GM18868 (cell line): ENCODE measurements around the gene SLC7A10.
"Not testable (repeated sequence)": the region's sequence is repeated elsewhere in the genome, so short reads cannot be mapped to it uniquely, and the experiment has no call there.

Source experiments
- ATAC-seq: cut with Tn5 transposase; IDR thresholded peaks from one replicate; pipeline ENCODE4 v1.9.1; 2021; ENCODE audit warnings: mild to moderate bottlenecking, moderate library complexity; ENCODE audit not compliant: unreplicated experiment

SLC7A10 gene

DNA sequence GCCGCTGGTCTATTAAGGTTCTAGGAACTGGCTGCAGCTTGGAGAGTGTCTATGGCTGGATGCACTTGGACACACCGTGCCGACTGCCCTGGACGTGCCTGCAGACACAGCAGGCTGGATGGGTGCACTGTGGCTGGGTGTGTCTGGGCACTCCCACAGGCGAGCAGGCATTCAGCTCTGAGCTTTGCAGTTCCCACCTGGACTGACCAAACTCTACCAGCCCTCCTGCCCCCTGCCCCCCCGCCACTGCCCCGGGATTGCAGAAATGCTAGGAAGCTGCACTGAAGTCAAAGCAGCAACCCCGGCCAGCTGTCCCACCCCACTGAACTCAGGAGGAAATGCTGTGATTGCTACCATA lies 38.5 kb downstream of the SLC7A10 start:
- ATAC-seq, result no peak

DNA sequence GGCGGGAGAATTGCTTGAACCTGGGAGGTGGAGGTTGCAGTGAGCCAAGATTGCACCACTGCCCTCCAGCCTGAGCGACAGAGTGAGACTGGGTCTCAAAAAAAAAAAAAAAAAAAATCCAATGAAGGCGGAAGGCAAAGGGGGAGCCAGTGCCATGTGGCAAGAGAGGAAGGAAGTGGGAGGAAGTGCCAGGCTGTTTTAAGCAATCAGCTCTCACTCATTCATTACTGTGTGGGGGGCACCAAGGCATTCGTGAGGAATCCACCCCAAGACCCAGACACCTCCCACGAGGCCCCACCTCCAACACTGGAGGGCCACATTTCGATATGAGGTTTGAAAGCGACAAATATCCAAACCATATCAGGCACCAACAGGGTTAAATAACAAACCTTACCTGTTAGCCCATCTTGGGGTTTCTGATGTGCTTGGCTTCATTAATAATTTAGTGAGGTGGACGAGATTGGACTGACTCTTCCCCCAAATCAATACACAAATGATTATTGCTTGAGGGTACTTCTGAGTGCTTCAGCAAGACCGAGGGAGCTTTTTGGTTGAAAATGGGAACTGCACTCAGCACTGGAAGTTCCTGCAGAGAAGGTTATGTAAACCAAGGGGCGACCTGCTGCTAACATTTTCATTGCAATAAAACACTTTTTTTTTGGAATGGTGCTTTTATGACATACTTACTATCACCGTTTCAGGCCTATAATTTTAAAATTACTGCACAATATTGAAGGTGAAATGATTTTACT lies 39.0 kb downstream of the SLC7A10 start:
- no peak for ATAC-seq

DNA sequence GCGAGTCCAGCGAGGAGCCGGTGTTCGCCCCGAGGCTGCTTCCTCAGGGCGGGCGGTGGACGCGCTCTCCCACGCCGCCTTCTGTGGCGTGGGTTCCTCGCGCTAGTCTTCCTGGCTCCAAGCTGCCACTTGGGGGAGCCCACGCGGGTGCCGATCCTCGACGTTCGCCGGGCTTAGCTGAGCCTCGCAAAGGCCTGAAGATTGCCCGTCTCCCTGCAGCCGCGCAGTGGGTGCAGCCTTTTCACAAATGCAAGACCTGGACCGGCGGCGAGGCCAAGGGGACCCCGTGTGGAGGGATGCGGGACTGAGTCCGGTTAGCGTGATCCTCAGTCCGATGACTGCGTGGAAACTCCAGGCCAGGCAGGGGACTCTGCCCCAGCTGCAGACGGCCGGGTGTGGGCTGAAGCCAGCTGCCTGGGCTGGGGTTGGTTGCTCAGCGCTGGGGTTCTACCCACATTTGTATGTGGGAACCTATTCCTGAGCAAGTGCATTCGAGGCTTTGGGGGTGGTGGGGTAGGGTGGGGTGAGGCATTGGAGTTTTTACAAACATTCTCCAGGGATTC lies 48.2 kb downstream of the SLC7A10 start:
- peak; percentile 21 for ATAC-seq

DNA sequence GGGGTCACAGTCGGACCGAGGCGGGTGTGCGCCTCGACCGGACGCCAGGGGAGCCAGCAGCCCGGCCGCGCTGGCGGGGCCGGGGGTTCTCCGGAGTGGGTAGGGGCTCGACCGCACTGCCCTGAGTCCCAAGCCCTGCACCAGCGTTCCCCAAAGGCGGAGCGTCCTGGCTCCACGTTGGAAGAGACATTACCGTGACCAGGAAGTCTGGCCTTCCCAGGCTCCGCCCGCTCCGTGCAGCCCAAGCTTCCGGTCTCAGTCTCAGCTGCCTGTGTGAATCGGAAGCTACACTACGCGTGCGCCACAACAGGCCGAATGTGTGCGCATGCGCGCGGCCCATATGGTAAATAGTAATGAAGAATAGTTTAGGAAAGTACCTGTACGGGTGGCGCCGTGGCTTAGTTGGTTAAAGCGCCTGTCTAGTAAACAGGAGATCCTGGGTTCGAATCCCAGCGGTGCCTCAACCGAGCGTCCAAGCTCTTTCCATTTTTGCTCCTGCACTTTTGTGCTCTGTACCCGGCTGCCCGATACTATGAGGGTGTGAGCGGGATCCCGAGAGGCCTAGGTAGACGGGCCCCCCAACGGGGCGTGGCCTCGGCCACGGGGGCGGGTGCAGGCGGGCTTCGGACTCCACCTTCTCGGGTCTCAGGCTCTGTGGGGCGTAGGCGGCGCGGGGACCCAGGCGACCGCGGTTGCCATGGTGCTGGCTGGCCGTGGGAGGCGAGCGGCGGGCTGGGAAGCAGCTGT lies 48.8 kb downstream of the SLC7A10 start:
- ATAC-seq, result peak; percentile 90

DNA sequence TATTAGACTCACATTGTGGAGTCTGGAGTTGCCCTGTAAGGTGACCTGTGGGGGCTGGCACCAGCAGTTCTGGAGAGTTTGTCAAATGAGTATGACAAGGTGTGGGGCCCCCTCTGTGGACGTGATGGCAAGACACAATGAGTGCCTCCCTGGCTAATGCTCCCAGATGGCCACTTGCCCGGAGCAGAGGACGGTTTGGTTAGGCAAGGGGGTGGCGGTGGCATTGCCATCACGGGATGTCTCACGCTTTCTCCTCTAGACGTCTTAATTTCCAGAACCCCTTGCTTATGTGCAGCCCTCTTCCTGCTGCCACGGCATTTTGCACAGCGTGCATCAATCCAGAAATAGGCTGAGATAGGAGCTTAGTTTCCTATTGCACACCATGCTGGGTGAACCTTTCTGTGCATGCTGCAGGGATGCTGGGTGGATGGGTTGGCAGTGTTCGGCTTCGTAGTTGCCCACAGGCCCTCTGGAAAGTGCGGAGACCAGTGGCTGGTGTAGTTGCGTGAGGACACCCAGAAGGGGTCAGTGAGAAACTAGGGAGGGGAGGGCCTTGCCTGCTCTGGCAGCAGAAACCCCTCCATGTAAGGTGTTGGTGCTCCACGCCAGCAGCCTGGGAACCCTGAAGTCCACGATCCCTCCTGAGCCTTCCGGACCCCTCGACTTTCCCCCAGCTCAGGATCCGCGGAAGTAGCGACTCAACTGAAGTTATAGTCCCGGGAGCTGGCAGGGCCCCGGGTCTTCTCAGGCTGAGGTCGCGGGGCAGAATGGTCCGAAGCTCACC lies 49.6 kb downstream of the SLC7A10 start:
- ATAC-seq, result no peak

DNA sequence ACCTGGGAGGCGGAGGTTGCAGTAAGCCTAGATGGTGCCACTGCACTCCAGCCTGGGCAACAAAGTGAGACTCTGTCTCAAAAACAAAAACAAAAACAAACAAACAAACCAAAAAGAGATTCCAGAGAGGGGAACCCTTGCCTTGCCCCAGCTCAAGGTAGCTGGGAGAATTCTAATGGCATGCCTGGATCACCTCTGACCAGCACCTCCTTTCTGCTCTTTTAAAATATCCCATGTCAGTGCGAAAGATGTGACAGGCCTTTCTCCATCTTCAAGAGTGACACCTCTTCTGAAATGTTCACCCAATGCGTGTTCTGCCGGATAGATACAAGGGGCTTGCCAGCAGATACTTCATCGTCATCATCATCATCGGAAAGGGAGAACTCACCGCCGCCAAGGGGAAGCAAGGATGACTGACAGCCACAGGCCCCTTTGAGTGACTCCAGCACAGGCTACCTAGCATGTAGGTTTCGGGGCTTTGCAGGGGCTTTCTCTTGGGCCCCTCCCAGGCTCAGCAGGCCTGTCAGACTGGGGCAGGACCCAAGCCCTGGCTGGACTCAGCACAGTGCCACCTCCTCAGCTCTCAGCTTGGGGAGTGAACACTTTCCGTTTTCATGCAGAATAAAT lies 50.4 kb downstream of the SLC7A10 start:
- no peak for ATAC-seq

DNA sequence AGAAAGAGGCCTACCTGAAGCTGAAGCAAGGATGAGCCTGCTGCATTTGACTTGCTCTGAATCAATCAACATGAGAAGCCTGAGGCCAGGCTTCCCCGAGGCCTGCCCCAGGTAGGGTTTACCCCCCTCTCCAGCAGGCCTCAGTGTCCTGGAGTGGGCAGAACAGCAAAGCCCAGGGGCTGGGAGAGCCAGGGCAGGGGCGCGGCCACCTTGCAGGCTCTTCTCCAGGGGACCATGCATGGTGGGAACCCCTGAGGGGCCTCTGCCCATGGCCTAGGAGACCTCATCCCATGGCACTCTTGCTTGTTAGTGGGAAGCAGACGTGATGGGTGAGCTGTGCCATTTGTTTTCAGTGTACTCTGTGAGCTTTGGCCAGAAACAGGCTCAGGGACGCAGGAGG lies 51.5 kb downstream of the SLC7A10 start:
- ATAC-seq, result no peak

DNA sequence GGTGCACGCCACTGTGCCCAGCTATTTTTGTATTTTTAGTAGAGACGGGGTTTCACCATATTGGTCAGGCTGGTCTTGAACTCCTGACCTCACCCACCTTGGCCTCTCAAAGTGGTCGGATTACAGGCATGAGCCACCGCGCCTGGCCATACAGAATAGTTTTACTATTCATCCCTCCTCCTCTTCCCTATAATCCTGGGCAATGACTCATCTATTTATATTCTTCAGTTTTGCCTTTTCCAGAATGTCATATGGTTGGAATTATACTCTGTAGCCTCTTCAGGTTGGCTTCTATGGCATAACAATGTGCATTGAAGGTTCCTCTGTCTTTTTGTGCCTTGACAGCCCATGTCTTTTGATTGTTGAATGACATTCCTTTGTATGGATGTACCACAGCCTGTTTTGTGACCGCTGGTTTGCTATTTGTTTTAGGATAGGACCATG lies 53.7 kb downstream of the SLC7A10 start:
- no peak for ATAC-seq

DNA sequence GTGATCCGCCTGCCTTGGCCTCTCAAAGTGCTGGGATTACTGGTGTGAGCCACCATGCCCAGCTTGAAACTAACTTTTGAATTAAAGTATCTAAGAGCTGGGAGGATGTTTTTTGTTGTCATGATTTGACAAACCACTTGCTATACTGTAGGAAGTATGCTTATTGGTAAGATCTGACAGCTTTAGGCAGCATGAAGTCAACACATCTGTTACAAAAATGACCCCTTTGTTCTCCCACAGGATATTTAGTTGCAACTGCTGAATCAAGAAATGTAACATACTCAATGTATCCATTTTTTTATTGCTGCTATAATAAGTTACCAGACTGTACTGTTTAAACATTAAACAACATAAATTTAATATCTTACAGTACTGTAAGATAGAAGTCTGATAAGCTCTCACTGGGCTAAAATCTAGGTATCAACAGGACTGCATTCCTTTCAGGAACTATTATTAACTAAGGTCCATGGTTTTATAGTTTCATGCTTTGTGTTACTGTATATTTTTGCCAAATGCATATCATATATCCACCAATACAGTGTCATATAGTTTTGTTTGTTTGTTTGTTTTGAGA lies 54.3 kb downstream of the SLC7A10 start:
- ATAC-seq, result no peak

DNA sequence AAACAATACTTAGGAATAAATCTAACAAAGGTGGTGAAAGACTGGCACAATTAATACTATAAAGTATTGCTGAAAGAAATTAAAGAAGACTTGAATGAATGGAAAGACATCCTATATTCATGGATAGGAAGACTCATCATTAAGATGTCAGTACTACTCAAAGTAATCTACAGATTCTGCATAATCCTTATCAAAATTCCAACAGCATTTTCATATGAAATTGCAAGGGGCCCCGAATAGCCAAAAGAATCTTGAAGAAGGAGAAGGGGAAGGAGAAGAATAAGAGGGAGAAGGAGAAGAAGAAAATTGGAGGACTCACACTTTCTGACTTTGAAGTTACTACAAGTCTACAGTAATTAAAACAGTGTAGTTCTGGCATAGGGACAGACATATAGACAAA lies 57.1 kb downstream of the SLC7A10 start:
- ATAC-seq, result no peak

DNA sequence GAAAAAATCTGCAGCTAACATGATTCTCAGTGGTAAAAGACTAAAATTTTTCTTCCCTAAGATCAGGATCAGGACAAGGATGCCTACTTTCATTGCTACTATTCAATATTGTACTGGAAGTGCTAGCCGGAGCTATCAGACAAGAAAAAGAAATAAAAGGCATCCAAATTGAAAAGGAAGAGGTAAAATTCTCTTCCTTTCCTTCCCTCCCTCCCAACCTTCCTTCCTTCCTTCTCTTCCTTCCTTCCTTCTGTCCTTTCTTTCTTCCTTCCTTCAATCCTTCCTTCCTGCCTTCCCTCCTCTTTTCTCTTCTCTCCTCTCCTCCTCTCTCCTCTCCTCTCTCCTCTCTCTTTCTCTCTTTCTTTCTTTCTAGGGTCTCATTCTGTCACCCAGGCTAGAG lies 58.2 kb downstream of the SLC7A10 start:
- ATAC-seq, result no peak

DNA sequence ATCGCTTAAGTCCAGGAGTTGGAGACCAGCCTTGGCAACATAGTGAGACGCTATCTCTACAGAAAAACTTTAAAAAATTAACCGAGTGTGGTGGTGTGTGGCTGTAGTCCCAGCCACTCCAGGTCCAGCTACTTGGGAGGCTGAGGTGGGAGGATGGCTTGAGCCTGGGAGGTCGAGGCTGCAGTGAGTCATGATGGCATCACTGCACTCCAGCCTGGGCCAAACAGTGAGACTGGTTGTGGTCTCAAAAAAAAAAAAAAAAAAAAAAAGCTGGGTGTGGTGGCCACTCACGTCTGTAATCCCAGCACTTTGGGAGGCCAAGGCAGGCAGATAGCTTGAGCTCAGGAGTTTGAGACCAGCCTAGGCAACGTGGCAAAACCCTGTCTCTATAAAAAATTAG lies 59.6 kb downstream of the SLC7A10 start:
- ATAC-seq, result not testable (repeated sequence)

DNA sequence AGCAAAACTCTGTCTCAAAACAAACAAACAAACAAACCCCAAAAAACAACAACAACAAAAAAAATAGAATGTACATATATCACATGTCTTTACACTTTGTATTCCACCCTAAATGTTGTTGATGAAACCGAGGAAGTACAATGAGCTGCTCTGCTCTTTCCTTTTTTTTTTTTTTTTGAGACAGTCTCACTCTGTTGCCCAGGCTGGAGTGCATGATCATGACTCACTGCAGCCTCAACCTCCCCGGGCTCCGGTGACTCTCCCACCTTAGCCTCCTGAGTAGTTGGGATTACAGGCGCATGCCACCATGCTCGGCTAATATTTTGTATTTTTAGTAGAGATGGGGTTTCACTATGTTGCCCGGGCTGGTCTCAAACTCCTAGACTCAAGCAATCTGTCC lies 62.2 kb downstream of the SLC7A10 start:
- no peak for ATAC-seq

DNA sequence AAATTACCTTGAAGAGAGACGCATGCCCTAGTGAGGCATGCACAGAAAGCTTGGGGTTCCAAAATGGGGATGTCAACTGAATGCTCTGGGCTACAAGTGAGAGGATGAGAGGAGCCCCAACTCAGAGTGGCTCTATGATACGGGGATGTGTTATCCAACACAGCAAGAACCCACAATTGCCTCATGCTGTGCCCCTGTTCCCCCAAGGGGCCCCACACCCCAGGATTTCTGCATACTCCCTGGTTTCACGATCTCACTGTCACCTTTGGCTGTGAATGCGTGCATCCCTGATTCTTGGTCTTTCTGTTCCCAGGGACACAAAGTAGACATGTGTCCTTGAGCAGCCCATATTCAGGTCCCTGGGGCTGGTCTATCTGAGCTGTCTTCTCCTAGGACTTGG lies 64.4 kb downstream of the SLC7A10 start:
- no peak for ATAC-seq

DNA sequence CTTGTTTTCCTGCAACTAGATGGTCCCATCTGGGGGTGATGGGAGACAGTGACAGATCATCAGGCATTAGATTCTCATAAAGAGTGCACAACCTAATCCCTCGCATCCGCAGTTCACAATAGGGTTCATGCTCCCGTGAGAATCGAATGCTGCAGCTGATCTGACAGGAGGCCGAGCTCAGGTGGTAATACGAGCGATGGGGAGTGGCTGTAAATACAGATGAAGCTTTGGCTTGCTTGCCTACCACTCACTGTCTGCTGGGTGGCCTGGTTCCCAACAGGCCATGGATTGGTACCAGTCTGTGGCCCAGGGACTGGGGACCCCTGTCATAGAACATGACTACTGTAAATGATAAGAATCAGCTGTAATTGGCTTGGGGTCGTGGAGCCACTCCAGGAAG lies 65.8 kb downstream of the SLC7A10 start:
- ATAC-seq, result no peak

DNA sequence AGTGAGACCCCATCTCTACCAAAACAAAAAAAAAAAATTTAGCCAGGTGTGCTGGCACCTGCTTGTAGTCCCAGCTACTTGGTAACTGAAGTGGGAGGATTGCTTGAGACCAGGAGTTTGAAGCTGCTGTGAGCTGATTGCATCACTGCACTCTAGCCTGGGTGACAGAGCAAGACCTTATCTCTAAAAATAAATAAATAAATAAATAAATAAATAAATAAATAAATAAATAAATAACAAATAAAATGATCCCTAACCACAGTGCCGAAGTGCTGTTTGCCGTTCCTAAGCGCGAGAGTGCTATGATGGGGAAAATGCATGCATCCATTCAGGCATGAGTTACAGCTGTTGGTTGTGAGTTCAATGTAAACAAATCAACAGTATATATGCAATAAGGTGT lies 66.5 kb downstream of the SLC7A10 start:
- no peak for ATAC-seq
